Upper lobe of left lung (tissue), 6 donors: ENCODE data around the gene ATP2A2. TPM values are rescaled to one million over a fixed set of nuclear protein-coding genes. Genes with fewer than 3 reads are reported as not detected.
"Not testable (repeated sequence)": the region's sequence is repeated elsewhere in the genome, so short reads cannot be mapped to it uniquely, and the experiment has no call there.

Experiments used
- ATAC-seq, 2 donors: fragments of 200-7000 bp; cut with Tn5 transposase; one replicate each; pipeline ENCODE4 v1.9.1; 2022; ENCODE audit warnings: mild to moderate bottlenecking in 2 of 2, moderate library complexity in 2 of 2; ENCODE audit not compliant: low FRiP score in 2 of 2
- DNase-seq, 2 donors: peaks; one replicate each; pipeline ENCODE4 v3.0.0-alpha.2; 2019 to 2020
- H3K27ac ChIP-seq, 4 donors: fragments of 200-600 bp; sonication (generic); one replicate each; pipeline ENCODE4 v1.5.1; 2016 to 2019
- H3K27me3 ChIP-seq, 4 donors: fragments of 200-600 bp; sonication (generic); one replicate each; pipeline ENCODE4 v1.5.1; 2017 to 2019
- H3K36me3 ChIP-seq, 4 donors: fragments of 200-600 bp; sonication (generic); one replicate each; pipeline ENCODE4 v1.5.1; 2016 to 2019
- H3K4me1 ChIP-seq, 4 donors: fragments of 200-600 bp; sonication (generic); one replicate each; pipeline ENCODE4 v1.5.1; 2018 to 2019
- H3K4me3 ChIP-seq, 4 donors: fragments of 200-600 bp; sonication (generic); one replicate each; pipeline ENCODE4 v1.5.1; 2017 to 2019; ENCODE audit warnings: mild to moderate bottlenecking in 2 of 4, moderate library complexity in 1 of 4
- H3K9me3 ChIP-seq, 4 donors: fragments of 200-600 bp; sonication (generic); one replicate each; pipeline ENCODE4 v1.5.1; 2018 to 2019
- EP300 ChIP-seq, 4 donors: sonication (generic); formaldehyde crosslinking; IDR thresholded peaks; one replicate each; pipeline ENCODE4 v1.5.1; 2017; ENCODE audit warnings: antibody characterized with exemption in 4 of 4, control low read depth in 2 of 4
- POLR2A ChIP-seq, 4 donors: fragments of 450-650 bp; IDR thresholded peaks; one replicate each; pipeline ENCODE4 v1.5.1; 2016 to 2017; ENCODE audit warnings: antibody characterized with exemption in 4 of 4, mild to moderate bottlenecking in 2 of 4
- POLR2AphosphoS5 ChIP-seq, 2 donors: sonication (generic); formaldehyde crosslinking; IDR thresholded peaks; one replicate each; pipeline ENCODE4 v1.5.1; 2017; ENCODE audit warnings: antibody characterized with exemption in 2 of 2
- WGBS, 2 donors: methylation state at CpG; one replicate each; pipeline ENCODE4 v1.1.5; 2017 to 2018; 5-methylcytosine and 5-hydroxymethylcytosine counted together
- total RNA-seq, 6 donors: library from RNA; depleted of rRNA in 4 of 6; stranded (reverse); fragments of >200 nt in 4 of 6; gene quantifications; one replicate each; pipeline versions ENCODE4 v1.1.0 to v1.2.1, GENCODE V29; 2016 to 2021
- TF ChIP-seq, protein P1 (sequence below), 6 experiments: fragments of 450-650 bp in 4 of 6; fragments of 200-600 bp in 2 of 6; sonication (generic) in 2 of 6; IDR thresholded peaks; one replicate each; pipeline ENCODE4 v1.5.1; 2016 to 2019; ENCODE audit warnings: antibody characterized with exemption in 6 of 6
- donor health status: DM: no; HTN: no; CAD: no; lungs with moderate emphysema.
- donor health status: DM: no; HTN: yes; CAD: no; lungs with severe emphysema.

The ATP2A2 gene
- total RNA-seq, 6 donors from 2014 or later: 91.7 to 166 (median 142) TPM

DNA sequence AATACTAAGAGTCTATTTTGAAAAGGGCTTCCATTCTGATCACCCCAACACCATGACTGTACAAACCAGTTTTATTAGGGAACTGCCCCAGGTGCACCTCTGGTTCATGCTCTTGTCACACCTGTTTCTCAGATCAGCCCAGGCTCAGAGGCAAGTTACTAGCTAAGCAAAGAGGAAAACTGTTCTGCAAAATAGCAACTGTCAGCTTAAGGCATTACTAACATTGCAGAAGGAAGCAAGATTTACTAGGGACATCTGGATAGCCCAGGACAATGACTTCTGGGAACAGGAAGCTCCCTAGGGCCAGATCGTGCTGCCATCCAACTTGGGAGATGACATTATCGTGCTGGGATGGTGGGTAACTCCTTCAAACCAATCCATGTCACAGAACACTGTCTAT lies 92.4 kb downstream of the ATP2A2 start:
- Histone ChIP-seq H3K9me3 (no peaks in the 10 kb centered on the region), H3K27me3 (no peaks in the 10 kb centered on the region), H3K27ac (peak overlapping the region in 1 of 4 donors; percentile 3), H3K4me3 (no peak overlapping the region), H3K4me1 (peaks cover 9 to 20% (median 13%) of the 10 kb centered on the region in 4 donors), H3K36me3 (peaks cover 2 to 84% (median 61%) of the 10 kb centered on the region in 4 donors)
- DNase-seq (no peak), ATAC-seq (no peak)
- TF ChIP-seq, protein P1, sequence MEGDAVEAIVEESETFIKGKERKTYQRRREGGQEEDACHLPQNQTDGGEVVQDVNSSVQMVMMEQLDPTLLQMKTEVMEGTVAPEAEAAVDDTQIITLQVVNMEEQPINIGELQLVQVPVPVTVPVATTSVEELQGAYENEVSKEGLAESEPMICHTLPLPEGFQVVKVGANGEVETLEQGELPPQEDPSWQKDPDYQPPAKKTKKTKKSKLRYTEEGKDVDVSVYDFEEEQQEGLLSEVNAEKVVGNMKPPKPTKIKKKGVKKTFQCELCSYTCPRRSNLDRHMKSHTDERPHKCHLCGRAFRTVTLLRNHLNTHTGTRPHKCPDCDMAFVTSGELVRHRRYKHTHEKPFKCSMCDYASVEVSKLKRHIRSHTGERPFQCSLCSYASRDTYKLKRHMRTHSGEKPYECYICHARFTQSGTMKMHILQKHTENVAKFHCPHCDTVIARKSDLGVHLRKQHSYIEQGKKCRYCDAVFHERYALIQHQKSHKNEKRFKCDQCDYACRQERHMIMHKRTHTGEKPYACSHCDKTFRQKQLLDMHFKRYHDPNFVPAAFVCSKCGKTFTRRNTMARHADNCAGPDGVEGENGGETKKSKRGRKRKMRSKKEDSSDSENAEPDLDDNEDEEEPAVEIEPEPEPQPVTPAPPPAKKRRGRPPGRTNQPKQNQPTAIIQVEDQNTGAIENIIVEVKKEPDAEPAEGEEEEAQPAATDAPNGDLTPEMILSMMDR (IDR thresholded peaks at IDR 0.05): no peak
- TF ChIP-seq POLR2AphosphoS5 (IDR thresholded peaks at IDR 0.05): no peak
- no peak for TF ChIP-seq EP300 (IDR thresholded peaks at IDR 0.05)
- no peak for TF ChIP-seq POLR2A (IDR thresholded peaks at IDR 0.05)
- WGBS, 2 donors: 66 to 78% methylated on average over 2 of the region's 2 CpGs

DNA sequence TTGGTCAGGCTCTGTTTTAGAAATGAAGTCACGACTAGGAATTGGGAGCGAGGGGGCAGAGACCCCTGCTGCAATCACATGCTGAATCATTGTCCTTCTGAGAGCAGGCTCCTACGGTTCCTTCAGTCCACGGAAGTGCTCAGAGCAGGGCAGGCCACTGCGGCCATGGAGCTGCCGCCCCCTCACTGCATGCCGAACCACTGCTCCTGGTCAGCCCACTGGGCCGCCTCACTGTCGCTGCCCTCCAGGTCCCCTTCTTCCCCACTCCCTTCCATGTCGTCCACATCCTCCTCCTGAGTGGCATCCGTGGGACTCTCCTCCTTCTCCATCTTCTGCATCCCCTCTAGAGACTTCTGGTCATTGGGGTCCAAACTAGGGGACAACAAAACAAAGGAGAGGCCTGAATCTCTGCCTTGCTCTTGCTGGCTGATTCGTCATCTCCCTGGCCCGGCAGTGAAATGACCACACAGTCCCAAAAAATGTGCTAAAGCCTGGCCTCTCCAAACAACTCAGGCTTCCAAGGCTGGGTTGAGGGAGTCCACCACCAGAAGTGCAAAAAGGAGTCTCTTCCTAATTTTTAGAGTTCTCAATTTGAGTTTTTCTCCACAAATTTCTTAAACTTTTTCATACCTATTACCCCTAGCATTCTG lies 93.0 kb downstream of the ATP2A2 start:
- Histone ChIP-seq H3K27ac (peak overlapping the region in 1 of 4 donors; percentile 3), H3K4me3 (no peak overlapping the region), H3K9me3 (no peaks in the 10 kb centered on the region), H3K27me3 (no peaks in the 10 kb centered on the region), H3K36me3 (peaks cover 2 to 90% (median 68%) of the 10 kb centered on the region in 4 donors), H3K4me1 (peaks cover 9 to 20% (median 13%) of the 10 kb centered on the region in 4 donors)
- 95% methylated on average over 13 of the region's 13 CpGs for WGBS, 2 donors
- TF ChIP-seq, protein P1 (IDR thresholded peaks at IDR 0.05): no peak
- DNase-seq (peak in 1 of 2 donors; percentile 65), ATAC-seq (no peak)

DNA sequence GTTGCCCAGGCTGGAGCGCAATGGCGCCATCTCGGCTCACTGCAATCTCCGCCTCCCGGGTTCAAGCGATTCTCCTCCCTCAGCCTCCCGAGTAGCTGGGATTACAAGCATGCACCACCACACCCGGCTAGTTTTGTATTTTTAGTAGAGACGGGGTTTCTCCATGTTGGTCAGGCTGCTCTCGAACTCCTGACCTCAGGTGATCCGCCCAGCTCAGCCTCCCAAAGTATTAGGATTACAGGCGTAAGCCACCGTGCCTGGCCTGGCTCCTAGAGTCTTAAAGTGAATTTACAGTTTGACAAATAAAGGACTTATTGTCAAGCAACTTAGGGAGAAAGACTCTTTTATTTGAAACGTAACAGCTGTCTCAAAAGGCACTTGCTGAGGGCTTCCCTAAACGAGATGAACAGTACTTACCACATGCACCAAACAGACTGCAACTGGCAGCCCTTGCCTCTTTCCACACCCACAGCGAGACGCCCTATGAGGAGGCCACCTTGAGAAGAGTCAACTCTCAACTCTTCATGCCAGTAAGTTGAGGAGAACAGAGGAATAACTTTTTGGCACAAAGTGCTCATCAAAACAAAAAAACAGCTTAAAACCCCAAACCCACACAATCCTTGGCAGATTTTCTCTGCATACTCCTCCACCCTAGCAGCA lies 97.2 kb downstream of the ATP2A2 start:
- H3K4me1 ChIP-seq, H3K4me3 ChIP-seq, H3K27me3 ChIP-seq, H3K9me3 ChIP-seq, ATAC-seq, DNase-seq: not testable (repeated sequence)
- Histone ChIP-seq H3K36me3 (peaks cover 12 to 100% (median 81%) of the 10 kb centered on the region in 4 donors), H3K27ac (peak overlapping the region in 1 of 4 donors; percentile 14)
- 90 to 92% methylated on average over 17 of the region's 17 CpGs for WGBS, 2 donors

DNA sequence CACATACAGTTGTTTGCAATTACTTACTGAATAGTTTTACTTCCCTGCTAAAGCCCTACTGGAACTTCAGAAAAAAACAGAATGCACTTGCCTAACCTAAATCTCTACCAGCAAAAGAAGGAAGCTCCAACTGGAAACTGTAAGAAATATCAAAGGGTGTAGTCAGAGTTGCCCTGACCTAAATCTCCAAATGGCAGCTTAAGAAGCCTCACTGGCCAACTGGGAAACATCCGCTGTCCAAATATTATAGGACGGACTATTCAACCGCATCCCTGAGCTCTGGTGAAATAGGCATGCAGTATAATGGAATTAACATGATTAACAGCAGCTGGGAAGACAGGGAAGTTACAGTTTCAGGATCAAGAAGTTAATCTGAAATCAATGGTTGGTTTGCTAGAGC lies 98.2 kb downstream of the ATP2A2 start:
- DNase-seq (no peak), ATAC-seq (peak in 1 of 2 donors; percentile 47)
- 88 to 94% methylated on average over 3 of the region's 3 CpGs for WGBS, 2 donors
- no peaks in the 10 kb centered on the region for H3K27me3 ChIP-seq
- no peaks in the 10 kb centered on the region for H3K9me3 ChIP-seq
- no peak overlapping the region for H3K4me3 ChIP-seq
- peaks cover 12 to 96% (median 77%) of the 10 kb centered on the region in 4 donors for H3K36me3 ChIP-seq
- peak overlapping the region in 2 of 4 donors; percentile 14 to 31 for H3K27ac ChIP-seq
- H3K4me1 ChIP-seq: no peaks in the 10 kb centered on the region
- no peak for TF ChIP-seq POLR2AphosphoS5 (IDR thresholded peaks at IDR 0.05)
- TF ChIP-seq POLR2A (IDR thresholded peaks at IDR 0.05): no peak
- no peak for TF ChIP-seq EP300 (IDR thresholded peaks at IDR 0.05)
- TF ChIP-seq, protein P1 (IDR thresholded peaks at IDR 0.05): no peak

DNA sequence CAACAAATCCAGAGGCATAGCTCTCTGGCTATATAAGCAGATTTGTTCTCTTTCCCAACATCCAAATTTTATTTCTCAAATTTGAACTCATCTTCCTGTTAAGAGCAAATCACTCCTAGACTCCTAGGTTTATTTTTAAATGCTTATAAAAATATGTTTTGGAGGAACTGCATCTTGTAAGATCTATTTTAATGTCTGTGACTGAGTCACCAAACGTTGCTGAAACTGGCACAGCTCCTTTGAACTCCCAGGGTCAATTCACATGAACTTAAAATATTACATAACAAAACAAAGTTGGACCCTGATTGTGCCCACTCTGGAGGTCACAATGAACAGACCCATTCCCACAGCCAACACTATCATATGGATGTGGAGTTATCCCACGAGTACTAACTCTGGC lies 98.6 kb downstream of the ATP2A2 start:
- WGBS, 2 donors: 65 to 80% methylated on average over 2 of the region's 2 CpGs
- TF ChIP-seq, protein P1 (IDR thresholded peaks at IDR 0.05): no peak
- TF ChIP-seq POLR2A (IDR thresholded peaks at IDR 0.05): no peak
- ATAC-seq (no peak), DNase-seq (no peak)
- H3K27ac ChIP-seq: peak overlapping the region in 1 of 4 donors; percentile 31
- H3K4me3 ChIP-seq: no peak overlapping the region
- H3K27me3 ChIP-seq: no peaks in the 10 kb centered on the region
- H3K9me3 ChIP-seq: no peaks in the 10 kb centered on the region
- peaks cover 12 to 96% (median 76%) of the 10 kb centered on the region in 4 donors for H3K36me3 ChIP-seq
- H3K4me1 ChIP-seq: no peaks in the 10 kb centered on the region
